ENCODE measurements around the gene GOLGA1. TPM values are rescaled to one million over a fixed set of nuclear protein-coding genes. Genes with fewer than 3 reads are reported as not detected.

Gene GOLGA1
- total and polyA plus RNA-seq, 9 of the 15 experiments (the other 6 are each of a cell fraction or from before 2014, with no cell fraction given), result 2.9 to 15.9 (median 8.5) TPM

DNA sequence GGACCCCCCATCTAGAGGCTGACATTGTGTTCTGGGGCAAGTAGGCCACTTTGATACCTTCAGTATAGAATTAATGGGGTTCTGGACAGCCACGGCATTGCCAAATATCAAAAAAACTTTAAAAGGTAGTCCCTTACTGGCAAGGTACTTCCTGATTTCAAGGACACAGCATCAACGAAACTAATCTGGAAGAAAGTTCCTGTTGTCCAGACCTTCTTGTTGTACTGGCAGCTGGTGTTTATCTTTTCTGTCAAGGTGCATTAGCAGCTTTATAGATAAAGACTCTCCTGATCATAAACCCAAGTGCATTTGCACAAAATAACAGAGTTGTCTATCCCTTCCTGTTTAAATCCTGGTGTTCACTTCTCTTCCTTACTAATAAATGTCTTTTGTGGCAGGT lies 23.7 kb upstream of the GOLGA1 start (continued):
- TF ChIP-seq, protein P1, sequence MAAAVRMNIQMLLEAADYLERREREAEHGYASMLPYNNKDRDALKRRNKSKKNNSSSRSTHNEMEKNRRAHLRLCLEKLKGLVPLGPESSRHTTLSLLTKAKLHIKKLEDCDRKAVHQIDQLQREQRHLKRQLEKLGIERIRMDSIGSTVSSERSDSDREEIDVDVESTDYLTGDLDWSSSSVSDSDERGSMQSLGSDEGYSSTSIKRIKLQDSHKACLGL (CRISPR knock-in tag; IDR thresholded peaks at IDR 0.05; ENCODE audit: borderline replicate concordance, poor library complexity, severe bottlenecking), result no peak
- TF ChIP-seq, protein P2, sequence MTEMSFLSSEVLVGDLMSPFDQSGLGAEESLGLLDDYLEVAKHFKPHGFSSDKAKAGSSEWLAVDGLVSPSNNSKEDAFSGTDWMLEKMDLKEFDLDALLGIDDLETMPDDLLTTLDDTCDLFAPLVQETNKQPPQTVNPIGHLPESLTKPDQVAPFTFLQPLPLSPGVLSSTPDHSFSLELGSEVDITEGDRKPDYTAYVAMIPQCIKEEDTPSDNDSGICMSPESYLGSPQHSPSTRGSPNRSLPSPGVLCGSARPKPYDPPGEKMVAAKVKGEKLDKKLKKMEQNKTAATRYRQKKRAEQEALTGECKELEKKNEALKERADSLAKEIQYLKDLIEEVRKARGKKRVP (CRISPR knock-in tag; IDR thresholded peaks at IDR 0.05), result no peak
- TF ChIP-seq SNIP1 (IDR thresholded peaks at IDR 0.05; ENCODE audit: low read depth), result no peak
- no peak for TF ChIP-seq ZNF583 (CRISPR knock-in tag; IDR thresholded peaks at IDR 0.05)
- TF ChIP-seq ZNF253 (CRISPR knock-in tag; conservative IDR thresholded peaks at IDR 0.05), result no peak
- TF ChIP-seq PHTF2 (CRISPR knock-in tag; IDR thresholded peaks at IDR 0.05), result no peak
- TF ChIP-seq NONO (IDR thresholded peaks at IDR 0.05; ENCODE audit: low read depth in 2 of 2, low read length in 1 of 2), result no peak
- no peak for TF ChIP-seq STAG1 (CRISPR knock-in tag; IDR thresholded peaks at IDR 0.05; ENCODE audit: borderline replicate concordance)
- peak; percentile 94 for TF ChIP-seq MTA2 (IDR thresholded peaks at IDR 0.05; ENCODE audit: low read depth)
- TF ChIP-seq, protein P3, sequence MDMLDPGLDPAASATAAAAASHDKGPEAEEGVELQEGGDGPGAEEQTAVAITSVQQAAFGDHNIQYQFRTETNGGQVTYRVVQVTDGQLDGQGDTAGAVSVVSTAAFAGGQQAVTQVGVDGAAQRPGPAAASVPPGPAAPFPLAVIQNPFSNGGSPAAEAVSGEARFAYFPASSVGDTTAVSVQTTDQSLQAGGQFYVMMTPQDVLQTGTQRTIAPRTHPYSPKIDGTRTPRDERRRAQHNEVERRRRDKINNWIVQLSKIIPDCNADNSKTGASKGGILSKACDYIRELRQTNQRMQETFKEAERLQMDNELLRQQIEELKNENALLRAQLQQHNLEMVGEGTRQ (CRISPR knock-in tag; IDR thresholded peaks at IDR 0.05), result no peak
- no peak for TF ChIP-seq ZNF134 (CRISPR knock-in tag; conservative IDR thresholded peaks at IDR 0.05)
- TF ChIP-seq ZNF12 (CRISPR knock-in tag; IDR thresholded peaks at IDR 0.05), result no peak
- no peak for TF ChIP-seq NFATC3 (IDR thresholded peaks at IDR 0.05)
- no peak for TF ChIP-seq DNMT1 (IDR thresholded peaks at IDR 0.05)
- TF ChIP-seq, protein P4, sequence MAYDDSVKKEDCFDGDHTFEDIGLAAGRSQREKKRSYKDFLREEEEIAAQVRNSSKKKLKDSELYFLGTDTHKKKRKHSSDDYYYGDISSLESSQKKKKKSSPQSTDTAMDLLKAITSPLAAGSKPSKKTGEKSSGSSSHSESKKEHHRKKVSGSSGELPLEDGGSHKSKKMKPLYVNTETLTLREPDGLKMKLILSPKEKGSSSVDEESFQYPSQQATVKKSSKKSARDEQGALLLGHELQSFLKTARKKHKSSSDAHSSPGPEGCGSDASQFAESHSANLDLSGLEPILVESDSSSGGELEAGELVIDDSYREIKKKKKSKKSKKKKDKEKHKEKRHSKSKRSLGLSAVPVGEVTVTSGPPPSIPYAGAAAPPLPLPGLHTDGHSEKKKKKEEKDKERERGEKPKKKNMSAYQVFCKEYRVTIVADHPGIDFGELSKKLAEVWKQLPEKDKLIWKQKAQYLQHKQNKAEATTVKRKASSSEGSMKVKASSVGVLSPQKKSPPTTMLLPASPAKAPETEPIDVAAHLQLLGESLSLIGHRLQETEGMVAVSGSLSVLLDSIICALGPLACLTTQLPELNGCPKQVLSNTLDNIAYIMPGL (CRISPR knock-in tag; IDR thresholded peaks at IDR 0.05), result no peak
- TF ChIP-seq, protein P5, sequence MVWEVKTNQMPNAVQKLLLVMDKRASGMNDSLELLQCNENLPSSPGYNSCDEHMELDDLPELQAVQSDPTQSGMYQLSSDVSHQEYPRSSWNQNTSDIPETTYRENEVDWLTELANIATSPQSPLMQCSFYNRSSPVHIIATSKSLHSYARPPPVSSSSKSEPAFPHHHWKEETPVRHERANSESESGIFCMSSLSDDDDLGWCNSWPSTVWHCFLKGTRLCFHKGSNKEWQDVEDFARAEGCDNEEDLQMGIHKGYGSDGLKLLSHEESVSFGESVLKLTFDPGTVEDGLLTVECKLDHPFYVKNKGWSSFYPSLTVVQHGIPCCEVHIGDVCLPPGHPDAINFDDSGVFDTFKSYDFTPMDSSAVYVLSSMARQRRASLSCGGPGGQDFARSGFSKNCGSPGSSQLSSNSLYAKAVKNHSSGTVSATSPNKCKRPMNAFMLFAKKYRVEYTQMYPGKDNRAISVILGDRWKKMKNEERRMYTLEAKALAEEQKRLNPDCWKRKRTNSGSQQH (CRISPR knock-in tag; IDR thresholded peaks at IDR 0.05), result no peak
- TF ChIP-seq, protein P6, sequence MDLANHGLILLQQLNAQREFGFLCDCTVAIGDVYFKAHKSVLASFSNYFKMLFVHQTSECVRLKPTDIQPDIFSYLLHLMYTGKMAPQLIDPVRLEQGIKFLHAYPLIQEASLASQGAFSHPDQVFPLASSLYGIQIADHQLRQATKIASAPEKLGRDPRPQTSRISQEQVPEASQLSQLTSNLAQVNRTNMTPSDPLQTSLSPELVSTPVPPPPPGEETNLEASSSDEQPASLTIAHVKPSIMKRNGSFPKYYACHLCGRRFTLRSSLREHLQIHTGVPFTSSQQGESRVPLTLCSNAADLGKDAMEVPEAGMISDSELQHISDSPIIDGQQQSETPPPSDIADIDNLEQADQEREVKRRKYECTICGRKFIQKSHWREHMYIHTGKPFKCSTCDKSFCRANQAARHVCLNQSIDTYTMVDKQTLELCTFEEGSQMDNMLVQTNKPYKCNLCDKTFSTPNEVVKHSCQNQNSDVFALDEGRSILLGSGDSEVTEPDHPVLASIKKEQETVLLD (IDR thresholded peaks at IDR 0.05), result no peak
- no peak for TF ChIP-seq SMAD2 (IDR thresholded peaks at IDR 0.05; ENCODE audit: low read depth, low read length)
- TF ChIP-seq, protein P7, sequence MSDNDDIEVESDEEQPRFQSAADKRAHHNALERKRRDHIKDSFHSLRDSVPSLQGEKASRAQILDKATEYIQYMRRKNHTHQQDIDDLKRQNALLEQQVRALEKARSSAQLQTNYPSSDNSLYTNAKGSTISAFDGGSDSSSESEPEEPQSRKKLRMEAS (CRISPR knock-in tag; IDR thresholded peaks at IDR 0.05), result no peak
- TF ChIP-seq, protein P8, sequence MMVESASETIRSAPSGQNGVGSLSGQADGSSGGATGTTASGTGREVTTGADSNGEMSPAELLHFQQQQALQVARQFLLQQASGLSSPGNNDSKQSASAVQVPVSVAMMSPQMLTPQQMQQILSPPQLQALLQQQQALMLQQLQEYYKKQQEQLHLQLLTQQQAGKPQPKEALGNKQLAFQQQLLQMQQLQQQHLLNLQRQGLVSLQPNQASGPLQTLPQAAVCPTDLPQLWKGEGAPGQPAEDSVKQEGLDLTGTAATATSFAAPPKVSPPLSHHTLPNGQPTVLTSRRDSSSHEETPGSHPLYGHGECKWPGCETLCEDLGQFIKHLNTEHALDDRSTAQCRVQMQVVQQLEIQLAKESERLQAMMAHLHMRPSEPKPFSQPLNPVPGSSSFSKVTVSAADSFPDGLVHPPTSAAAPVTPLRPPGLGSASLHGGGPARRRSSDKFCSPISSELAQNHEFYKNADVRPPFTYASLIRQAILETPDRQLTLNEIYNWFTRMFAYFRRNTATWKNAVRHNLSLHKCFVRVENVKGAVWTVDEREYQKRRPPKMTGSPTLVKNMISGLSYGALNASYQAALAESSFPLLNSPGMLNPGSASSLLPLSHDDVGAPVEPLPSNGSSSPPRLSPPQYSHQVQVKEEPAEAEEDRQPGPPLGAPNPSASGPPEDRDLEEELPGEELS (CRISPR knock-in tag; IDR thresholded peaks at IDR 0.05; ENCODE audit: borderline replicate concordance), result no peak
- peak; percentile 71; the same call in 1 of the 2 replicates for TF ChIP-seq NBN (IDR thresholded peaks at IDR 0.05; ENCODE audit: low read depth)
